Measurements from ENCODE around the gene GTF3C1. TPM values are rescaled to one million over a fixed set of nuclear protein-coding genes. Genes with fewer than 3 reads are reported as not detected.

The GTF3C1 gene
- total RNA-seq, 4 donors from 2014 or later = 118 to 257 (median 156) TPM

- 81 to 86% methylated on average over 10 to 11 of the region's 11 CpGs for WGBS, 2 donors
- no peak for TF ChIP-seq CTCF (IDR thresholded peaks at IDR 0.05)
- TF ChIP-seq POLR2A (IDR thresholded peaks at IDR 0.05) = no peak
These were observed 33.3 kb downstream of the GTF3C1 start for GRCh38 chr16:27516365-27516764.

GRCh38 chr16:27515874-27516353 lies 33.8 kb downstream of the GTF3C1 start:
- DNase-seq (ENCODE audit: low spot score in 2 of 2) = no peak
- WGBS, 2 donors = 87 to 88% methylated on average over 9 of the region's 9 CpGs
- H3K4me3 ChIP-seq (ENCODE audit: low read depth, poor library complexity, severe bottlenecking) = no peak overlapping the region
- intact Hi-C loops (cut with DNase I; ENCODE audit: low total_unique reads) = no loop called here
- TF ChIP-seq POLR2A (IDR thresholded peaks at IDR 0.05) (no peak), CTCF (IDR thresholded peaks at IDR 0.05) (no peak)

More at GRCh38 chr16:27516365-27516764, 33.3 kb downstream of the GTF3C1 start:
- no peak for DNase-seq (ENCODE audit: low spot score in 2 of 2)
- no peak overlapping the region for H3K4me3 ChIP-seq (ENCODE audit: low read depth, poor library complexity, severe bottlenecking)
- intact Hi-C loops (cut with DNase I; ENCODE audit: low total_unique reads) = no loop called here

- TF ChIP-seq POLR2A (IDR thresholded peaks at IDR 0.05) = no peak
- no peak for DNase-seq (ENCODE audit: low spot score in 2 of 2)
- intact Hi-C loops (cut with DNase I; ENCODE audit: low total_unique reads) = no loop called here
- 89 to 93% methylated on average over 12 of the region's 12 CpGs for WGBS, 2 donors
- H3K4me3 ChIP-seq (ENCODE audit: low read depth, poor library complexity, severe bottlenecking) = no peak overlapping the region
These were observed 34.9 kb downstream of the GTF3C1 start for GRCh38 chr16:27514806-27515205.

DNA sequence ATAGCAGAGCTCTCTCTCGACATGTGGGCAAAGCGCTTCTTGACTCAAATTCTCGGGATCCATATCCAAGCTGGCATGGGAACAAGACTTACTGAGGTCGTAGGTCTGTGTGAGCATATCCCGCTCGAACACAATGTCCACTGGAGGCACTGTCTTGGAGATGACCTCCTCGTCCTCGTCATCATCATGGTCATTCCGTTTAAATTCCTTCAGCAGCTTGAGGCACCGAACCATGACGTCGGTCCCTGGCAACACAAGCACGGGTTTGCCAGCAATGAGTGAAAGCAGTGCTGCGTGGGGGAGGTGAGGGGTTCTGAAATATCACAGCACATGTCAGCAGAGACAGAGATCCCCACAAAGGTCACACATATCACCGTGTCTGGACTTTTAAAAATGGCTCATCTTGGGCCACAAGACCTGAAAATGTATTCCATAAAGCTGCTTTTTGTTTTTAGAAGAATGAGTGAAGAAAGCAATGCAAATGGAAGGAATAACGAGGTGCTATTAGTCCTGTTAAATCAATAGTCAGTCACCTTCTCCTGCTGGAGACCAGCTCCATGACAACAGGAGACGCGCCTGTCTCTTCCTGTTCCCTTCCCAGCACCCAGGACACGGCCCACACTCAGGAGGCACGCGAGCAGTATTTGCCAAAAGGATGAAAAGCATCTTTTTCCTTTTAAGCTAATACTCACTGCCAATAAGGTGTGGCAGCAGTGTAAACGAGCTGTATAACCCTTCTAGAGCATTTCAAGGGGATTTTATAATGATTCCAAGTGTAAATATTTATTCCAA lies 37.9 kb downstream of the GTF3C1 start:
- intact Hi-C loops (cut with DNase I; ENCODE audit: low total_unique reads) = no loop called here
- no peak overlapping the region for H3K4me3 ChIP-seq (ENCODE audit: low read depth, poor library complexity, severe bottlenecking)
- no peak for TF ChIP-seq POLR2A (IDR thresholded peaks at IDR 0.05)
- TF ChIP-seq CTCF (IDR thresholded peaks at IDR 0.05) = no peak
- no peak for DNase-seq (ENCODE audit: low spot score in 2 of 2)
- WGBS, 2 donors = 85 to 87% methylated on average over 22 of the region's 22 CpGs

GRCh38 chr16:27508476-27508875 lies 41.2 kb downstream of the GTF3C1 start:
- 92 to 93% methylated on average over 9 of the region's 9 CpGs for WGBS, 2 donors
- TF ChIP-seq CTCF (IDR thresholded peaks at IDR 0.05) (no peak), POLR2A (IDR thresholded peaks at IDR 0.05) (no peak)
- DNase-seq (ENCODE audit: low spot score in 2 of 2) = no peak
- intact Hi-C loops (cut with DNase I; ENCODE audit: low total_unique reads) = no loop called here
- no peak overlapping the region for H3K4me3 ChIP-seq (ENCODE audit: low read depth, poor library complexity, severe bottlenecking)

DNA sequence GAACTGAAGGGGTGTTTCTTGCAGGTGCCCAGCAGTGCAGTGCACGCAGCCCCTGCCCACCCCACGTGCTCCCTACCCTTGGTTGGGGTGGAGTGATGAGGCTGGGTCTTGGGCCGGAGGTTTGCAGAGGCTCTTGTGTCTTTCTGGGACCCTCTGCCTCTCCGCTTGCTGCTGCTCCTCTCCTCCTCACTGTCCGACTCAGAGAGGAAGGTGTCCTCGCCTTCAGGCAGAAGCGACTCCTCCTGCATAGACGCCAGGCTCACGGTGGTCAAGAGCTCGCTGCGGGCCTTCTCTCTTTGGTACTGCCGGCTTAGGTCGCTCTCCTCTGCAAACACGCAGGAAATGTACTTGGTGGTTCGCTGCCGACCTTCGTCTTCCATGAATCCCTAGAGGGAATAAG lies 42.9 kb downstream of the GTF3C1 start:
- intact Hi-C loops (cut with DNase I; ENCODE audit: low total_unique reads) = no loop called here
- TF ChIP-seq CTCF (IDR thresholded peaks at IDR 0.05) = no peak
- TF ChIP-seq POLR2A (IDR thresholded peaks at IDR 0.05) = no peak
- no peak for DNase-seq (ENCODE audit: low spot score in 2 of 2)
- H3K4me3 ChIP-seq (ENCODE audit: low read depth, poor library complexity, severe bottlenecking) = no peak overlapping the region
- WGBS, 2 donors = 94 to 98% methylated on average over 17 of the region's 17 CpGs
